ENCODE measurements around the gene GSK3A.

DNA sequence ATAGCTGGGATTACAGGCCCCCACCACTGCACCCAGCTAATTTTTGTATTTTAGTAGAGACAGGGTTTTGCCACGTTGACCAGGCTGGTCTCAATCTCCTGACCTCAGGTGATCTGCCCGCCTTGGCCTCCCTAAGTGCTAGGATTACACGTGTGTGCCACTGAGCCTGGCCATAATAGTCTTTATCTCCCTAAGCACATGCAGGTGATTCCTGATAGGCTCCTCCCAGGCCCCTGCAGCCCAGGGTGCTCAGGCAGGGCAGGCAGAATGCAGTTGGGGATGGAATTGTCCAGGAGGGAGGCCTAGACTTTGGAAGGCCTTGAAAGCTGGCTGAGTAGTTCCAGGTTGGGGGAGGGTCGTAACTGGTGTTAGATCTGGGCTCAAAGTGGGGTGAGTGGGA, 13.8 kb downstream of the GSK3A start:
- TF ChIP-seq POLR2A (conservative IDR thresholded peaks at IDR 0.05) (no peak), HDGF (IDR thresholded peaks at IDR 0.05) (no peak), EHMT2 (IDR thresholded peaks at IDR 0.05) (no peak), PRMT5 (CRISPR knock-in tag; IDR thresholded peaks at IDR 0.05) (no peak), KDM1A (IDR thresholded peaks at IDR 0.05) (no peak)
- TF ChIP-seq, protein P1, sequence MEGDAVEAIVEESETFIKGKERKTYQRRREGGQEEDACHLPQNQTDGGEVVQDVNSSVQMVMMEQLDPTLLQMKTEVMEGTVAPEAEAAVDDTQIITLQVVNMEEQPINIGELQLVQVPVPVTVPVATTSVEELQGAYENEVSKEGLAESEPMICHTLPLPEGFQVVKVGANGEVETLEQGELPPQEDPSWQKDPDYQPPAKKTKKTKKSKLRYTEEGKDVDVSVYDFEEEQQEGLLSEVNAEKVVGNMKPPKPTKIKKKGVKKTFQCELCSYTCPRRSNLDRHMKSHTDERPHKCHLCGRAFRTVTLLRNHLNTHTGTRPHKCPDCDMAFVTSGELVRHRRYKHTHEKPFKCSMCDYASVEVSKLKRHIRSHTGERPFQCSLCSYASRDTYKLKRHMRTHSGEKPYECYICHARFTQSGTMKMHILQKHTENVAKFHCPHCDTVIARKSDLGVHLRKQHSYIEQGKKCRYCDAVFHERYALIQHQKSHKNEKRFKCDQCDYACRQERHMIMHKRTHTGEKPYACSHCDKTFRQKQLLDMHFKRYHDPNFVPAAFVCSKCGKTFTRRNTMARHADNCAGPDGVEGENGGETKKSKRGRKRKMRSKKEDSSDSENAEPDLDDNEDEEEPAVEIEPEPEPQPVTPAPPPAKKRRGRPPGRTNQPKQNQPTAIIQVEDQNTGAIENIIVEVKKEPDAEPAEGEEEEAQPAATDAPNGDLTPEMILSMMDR (IDR thresholded peaks at IDR 0.05 in 2 of 3, conservative IDR thresholded peaks at IDR 0.05 in 1 of 3; ENCODE audit: insufficient read depth in 2 of 3, low read depth in 1 of 3, low read length in 3 of 3): no peak
- TF ChIP-seq, protein P2, sequence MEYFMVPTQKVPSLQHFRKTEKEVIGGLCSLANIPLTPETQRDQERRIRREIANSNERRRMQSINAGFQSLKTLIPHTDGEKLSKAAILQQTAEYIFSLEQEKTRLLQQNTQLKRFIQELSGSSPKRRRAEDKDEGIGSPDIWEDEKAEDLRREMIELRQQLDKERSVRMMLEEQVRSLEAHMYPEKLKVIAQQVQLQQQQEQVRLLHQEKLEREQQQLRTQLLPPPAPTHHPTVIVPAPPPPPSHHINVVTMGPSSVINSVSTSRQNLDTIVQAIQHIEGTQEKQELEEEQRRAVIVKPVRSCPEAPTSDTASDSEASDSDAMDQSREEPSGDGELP (CRISPR knock-in tag; IDR thresholded peaks at IDR 0.05; ENCODE audit: borderline replicate concordance): no peak
- TF ChIP-seq, protein P3, sequence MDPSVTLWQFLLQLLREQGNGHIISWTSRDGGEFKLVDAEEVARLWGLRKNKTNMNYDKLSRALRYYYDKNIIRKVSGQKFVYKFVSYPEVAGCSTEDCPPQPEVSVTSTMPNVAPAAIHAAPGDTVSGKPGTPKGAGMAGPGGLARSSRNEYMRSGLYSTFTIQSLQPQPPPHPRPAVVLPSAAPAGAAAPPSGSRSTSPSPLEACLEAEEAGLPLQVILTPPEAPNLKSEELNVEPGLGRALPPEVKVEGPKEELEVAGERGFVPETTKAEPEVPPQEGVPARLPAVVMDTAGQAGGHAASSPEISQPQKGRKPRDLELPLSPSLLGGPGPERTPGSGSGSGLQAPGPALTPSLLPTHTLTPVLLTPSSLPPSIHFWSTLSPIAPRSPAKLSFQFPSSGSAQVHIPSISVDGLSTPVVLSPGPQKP (CRISPR knock-in tag; IDR thresholded peaks at IDR 0.05): no peak
- TF ChIP-seq, protein P4, sequence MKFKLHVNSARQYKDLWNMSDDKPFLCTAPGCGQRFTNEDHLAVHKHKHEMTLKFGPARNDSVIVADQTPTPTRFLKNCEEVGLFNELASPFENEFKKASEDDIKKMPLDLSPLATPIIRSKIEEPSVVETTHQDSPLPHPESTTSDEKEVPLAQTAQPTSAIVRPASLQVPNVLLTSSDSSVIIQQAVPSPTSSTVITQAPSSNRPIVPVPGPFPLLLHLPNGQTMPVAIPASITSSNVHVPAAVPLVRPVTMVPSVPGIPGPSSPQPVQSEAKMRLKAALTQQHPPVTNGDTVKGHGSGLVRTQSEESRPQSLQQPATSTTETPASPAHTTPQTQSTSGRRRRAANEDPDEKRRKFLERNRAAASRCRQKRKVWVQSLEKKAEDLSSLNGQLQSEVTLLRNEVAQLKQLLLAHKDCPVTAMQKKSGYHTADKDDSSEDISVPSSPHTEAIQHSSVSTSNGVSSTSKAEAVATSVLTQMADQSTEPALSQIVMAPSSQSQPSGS (CRISPR knock-in tag; IDR thresholded peaks at IDR 0.05): no peak
